Motor neuron (in vitro differentiated cells): Measurements from ENCODE around the gene PRKCE. TPM values are rescaled to one million over a fixed set of nuclear protein-coding genes. Genes with fewer than 3 reads are reported as not detected.

Experiments
- ATAC-seq, 8 experiments: fragments of 200-7000 bp; cut with Tn5 transposase; replicated peaks in 6 of 8; 2 replicates each; pipeline ENCODE4 v1.8.0; 2021; ENCODE audit warnings: mild to moderate bottlenecking in 8 of 8, moderate library complexity in 8 of 8
- H3K27ac ChIP-seq, 2 donors: fragments of 250-450 bp; sonication (Bioruptor Pico); 2 replicates each; pipeline ENCODE4 v1.9.0; 2021; ENCODE audit warnings: antibody characterized with exemption in 2 of 2, mild to moderate bottlenecking in 2 of 2, moderate library complexity in 1 of 2
- H3K4me1 ChIP-seq, 2 donors: fragments of 250-450 bp; sonication (Bioruptor Pico); replicated peaks in 1 of 2; 2 replicates each; pipeline ENCODE4 v1.6.1; 2021; ENCODE audit warnings: antibody characterized with exemption in 2 of 2, mild to moderate bottlenecking in 2 of 2, moderate library complexity in 1 of 2
- H3K4me3 ChIP-seq, 5 donors: fragments of 250-450 bp; sonication (Bioruptor Pico); 2 replicates each; pipeline ENCODE4 v1.9.0; 2021; ENCODE audit warnings: antibody characterized with exemption in 5 of 5, mild to moderate bottlenecking in 5 of 5, moderate library complexity in 4 of 5
- WGBS, 10 experiments: fragments of 450-650 bp; shearing (Covaris generic); methylation state at CpG; one replicate each; pipeline ENCODE4 v1.0.0; 2022; 5-methylcytosine and 5-hydroxymethylcytosine counted together
- in situ Hi-C, 9 experiments: fragments of 400-800 bp; cut with MboI; loops; one replicate each; pipeline ENCODE4 v1.15.0; 2021; ENCODE audit warnings: low sequenced_read_pairs in 9 of 9, low pct_unique_long_range_greater_than_20kb in 2 of 9; ENCODE audit not compliant: unreplicated experiment in 9 of 9
- total RNA-seq, 8 experiments: library from RNA; unstranded; fragments of 300-600 nt; gene quantifications; 2 replicates each; pipeline versions ENCODE4 v1.2.3 to v1.2.4, GENCODE V29; 2022

The PRKCE gene
- total RNA-seq = 10 to 100 TPM in 6 of 8 experiments, 1 to 10 TPM in 2; 7.3 to 23.0 (median 14.7) TPM

DNA sequence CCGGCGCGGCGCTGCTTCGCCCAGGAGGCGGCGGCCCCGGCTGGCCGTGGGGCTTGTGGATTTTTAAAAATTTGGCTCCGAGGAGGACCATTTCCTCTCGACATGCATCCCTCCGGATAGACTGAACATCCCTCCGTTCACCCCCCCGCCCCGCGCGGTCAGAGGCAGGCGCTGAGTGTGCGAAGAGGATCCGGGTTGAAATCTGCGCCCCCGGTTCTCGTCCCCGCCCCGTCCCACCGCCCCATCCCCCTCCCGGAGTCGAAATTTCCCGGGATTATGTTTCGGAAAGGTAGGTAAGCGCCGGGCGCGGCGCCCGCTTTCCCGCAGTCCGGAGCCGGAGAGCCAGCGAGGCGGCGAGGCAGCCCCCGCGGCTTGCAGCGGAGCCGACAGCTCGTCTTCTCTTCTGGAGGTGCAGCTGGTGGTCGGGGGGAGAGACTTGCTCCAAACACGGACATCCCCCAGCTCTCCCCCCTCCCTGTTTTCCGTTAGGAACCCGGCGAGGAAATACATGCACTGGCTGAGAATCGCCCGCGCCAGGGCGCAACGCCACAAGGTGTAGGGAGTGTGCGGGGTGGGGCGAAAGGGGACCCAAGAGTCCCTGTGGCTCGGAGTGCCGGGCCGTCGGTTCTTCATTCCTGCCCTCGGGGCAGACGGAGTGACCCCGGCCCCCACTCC lies at the start of gene PRKCE:
Gene PRKCE (plus strand): TSS at position 261 of the 675 bp plus-strand sequence.
- H3K4me3 ChIP-seq = peak within 1 kb of the TSS; percentile 74 to 91 (median 83)
- peak within 1 kb of the TSS; percentile 35 to 74 for H3K27ac ChIP-seq
- peak; percentile 10 to 38 (median 28) for ATAC-seq
- WGBS, 10 experiments = no CpG with 5 or more reads among the region's 66 CpGs
- peaks cover 16 to 24% of the 10 kb centered on the region in 2 donors for H3K4me1 ChIP-seq
- in situ Hi-C loops = loop anchor here in 1 of 9 experiments (10.0 to 25.0 kb wide), 2 partner anchors 111 to 283 kb away; no protein-coding TSS in a partner anchor

DNA sequence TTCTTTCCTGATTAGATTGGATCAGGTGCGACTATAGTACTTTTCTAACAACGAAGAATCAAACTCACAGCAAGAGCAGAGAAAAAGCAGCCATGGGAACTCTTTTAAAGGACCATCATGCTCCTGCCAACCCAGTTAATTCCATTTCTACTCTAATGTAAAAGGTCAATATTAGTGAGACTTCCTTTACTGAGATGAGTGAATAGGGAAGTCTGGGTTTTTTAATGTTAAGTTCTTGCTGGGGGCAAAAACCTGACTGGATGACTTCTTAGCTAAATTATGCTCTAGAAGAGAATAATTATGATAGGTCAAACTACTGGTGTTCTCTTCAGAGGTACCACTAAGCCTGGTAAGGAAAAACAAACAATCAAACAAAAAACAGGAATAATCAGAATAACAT lies 48.9 kb upstream of the PRKCE start:
- H3K27ac ChIP-seq = no peak overlapping the region
- no peak for ATAC-seq
- no peaks in the 10 kb centered on the region for H3K4me1 ChIP-seq
- in situ Hi-C loops = no loop called here
- WGBS, 10 experiments = 80 to 100% (median 95%) methylated on average over 2 of the region's 2 CpGs; no CpG with 5 or more reads in 3 of the 10 experiments
- no peak overlapping the region for H3K4me3 ChIP-seq

DNA sequence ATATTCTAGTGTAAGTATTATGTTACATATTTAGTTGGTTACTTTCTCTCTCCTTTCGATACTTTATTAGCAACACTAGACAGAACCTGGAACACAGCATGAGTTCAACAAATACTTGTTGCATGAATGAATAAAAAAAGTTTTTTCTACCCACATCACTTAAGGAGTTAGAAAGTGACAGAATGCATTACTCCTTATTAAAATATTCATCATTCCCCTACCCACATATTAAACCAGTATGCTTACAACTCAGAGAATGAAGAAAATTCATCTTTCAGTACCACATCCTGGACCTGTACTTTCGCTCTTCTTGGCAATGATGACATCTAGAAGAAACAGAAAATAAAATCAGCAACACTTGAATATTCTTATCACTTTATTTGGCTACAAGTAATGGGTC lies 46.4 kb upstream of the PRKCE start:
- 80 to 100% (median 97%) methylated on average over 1 to 2 of the region's 2 CpGs; no CpG with 5 or more reads in 2 of the 10 experiments for WGBS, 10 experiments
- no peak for ATAC-seq
- peaks cover 5% of the 10 kb centered on the region in 2 donors for H3K4me1 ChIP-seq
- in situ Hi-C loops = no loop called here
- H3K4me3 ChIP-seq = no peak overlapping the region
- H3K27ac ChIP-seq = no peak overlapping the region

DNA sequence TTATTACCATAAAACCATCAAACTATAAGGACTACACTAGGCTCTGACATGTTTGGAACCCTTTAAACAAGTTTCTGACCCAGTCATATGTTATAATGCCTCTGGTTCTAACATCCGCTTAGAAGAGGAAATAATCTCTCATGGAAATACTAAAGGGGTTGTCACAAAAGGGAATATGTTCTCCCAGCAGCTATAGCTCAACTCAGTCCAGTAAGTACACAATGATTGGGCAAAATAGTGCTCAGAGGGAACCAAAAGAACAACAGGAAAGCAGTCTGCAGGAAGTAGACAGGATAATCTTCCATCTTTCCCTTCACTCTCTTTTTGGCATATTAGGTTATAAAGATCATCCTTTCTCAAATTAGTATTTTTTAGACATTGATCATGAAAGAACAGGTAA lies 44.7 kb upstream of the PRKCE start:
- in situ Hi-C loops = no loop called here
- Histone ChIP-seq H3K4me1 (peaks cover 5 to 9% of the 10 kb centered on the region in 2 donors), H3K27ac (no peak overlapping the region), H3K4me3 (no peak overlapping the region)
- ATAC-seq = no peak
- WGBS, 10 experiments = 67 to 100% (median 100%) methylated on average over 1 of the region's 1 CpG; no CpG with 5 or more reads in 1 of the 10 experiments

DNA sequence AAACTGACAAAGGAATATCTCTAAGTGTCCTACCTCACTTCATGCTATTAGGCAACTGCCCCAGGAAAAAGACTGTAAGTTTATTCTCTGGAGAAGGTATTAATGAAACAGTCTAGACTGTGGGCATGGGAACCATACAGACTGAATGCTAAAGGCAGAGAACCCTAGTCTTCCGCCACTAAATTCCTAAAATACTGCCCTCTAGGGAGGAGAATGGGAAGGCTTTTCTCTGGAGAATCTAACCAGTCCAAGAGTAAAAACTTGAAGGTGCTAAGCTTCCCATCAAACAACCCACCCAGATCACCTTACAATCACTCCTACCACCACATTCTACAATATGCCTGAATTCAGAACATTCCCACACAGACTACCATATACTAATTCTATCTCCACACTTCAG lies 43.8 kb upstream of the PRKCE start:
- ATAC-seq = peak in 1 of 8 experiments; percentile 2
- WGBS, 10 experiments = 20 to 100% (median 68%) methylated on average over 1 of the region's 1 CpG; no CpG with 5 or more reads in 2 of the 10 experiments
- in situ Hi-C loops = no loop called here

DNA sequence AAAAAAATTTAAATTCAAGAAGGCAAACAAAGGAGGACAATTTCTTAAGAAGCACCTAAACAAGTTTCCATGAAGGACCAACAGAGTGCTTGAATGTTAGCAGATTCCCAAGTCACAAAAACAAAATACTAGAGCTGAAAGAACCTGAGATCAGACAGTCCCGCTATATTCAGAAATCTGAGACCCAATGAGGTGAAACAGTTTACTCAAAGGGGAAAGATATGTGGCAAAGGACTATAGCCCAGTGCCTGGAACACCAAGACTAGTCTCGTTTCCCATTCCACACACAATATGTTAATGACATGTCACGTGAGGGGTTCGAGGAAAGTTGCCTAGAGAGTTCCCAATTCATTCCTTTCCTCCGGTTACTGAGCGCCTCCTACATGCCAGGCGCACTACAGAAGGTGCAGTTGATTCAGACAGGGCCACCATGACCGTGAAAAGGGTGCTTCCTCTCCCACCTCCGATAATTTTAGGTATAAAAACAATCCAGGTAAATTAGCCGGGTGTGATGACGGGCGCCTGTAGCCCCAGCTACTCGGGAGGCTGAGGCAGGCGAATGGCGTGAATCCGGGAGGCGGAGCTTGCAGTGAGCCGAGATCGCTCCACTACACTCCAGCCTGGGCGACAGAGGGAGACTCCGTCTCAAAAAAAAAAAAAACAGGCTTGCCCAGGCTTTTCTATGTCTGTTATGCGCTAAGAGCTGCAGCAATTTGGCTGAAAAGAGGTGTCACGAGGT lies 41.0 kb upstream of the PRKCE start:
- in situ Hi-C loops = no loop called here
- 0 to 14% (median 0%) methylated on average over 1 to 14 of the region's 23 CpGs for WGBS, 10 experiments
- peaks cover 5 to 10% of the 10 kb centered on the region in 2 donors for H3K4me1 ChIP-seq
- peak overlapping the region; percentile 41 to 78 (median 67) for H3K4me3 ChIP-seq
- H3K27ac ChIP-seq = peak overlapping the region; percentile 73 to 88
- ATAC-seq = peak; percentile 74 to 84 (median 80)

More for the DNA sequence above, 43.8 kb upstream of the PRKCE start:
- Histone ChIP-seq H3K4me1 (peaks cover 5 to 10% of the 10 kb centered on the region in 2 donors), H3K4me3 (no peak overlapping the region), H3K27ac (no peak overlapping the region)

DNA sequence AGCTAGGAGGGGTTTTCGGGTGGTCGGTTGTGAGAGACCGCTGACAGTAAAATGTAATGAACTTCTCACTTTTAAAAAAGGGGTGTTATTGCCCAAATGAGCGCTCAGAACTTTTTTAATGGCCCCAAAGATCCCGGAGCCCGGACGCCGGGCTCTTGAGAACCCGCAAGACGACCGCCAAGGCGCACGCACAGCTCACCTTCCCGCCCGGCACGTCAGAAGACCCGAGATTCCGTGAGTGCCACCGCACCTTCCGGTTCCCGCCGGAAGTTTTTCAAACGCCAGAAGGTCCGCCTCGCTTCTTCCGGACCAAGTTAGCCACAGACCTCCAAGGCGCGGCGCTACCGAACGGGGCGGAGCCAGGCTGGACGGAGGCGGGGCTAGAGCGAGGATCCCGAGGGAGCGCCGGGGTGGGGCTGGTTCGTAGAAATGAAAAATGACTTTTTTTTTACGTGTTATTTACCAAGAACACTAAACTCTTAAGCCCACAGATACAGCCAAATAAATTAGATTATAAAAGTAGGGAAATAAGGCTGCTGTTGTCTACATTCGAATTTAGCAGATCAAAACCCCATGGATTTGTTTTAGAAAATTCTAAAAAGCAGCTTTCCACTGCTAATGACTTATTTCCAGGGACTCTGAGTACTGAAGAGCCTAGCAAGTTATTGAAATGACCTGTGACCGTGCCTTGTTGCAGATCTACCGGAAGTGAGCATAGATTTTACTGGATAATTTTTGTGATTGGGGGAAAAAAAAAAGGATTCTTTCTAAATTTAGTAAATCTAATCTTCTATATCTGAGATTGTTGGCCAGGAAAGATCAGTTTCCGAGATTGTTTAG lies 40.2 kb upstream of the PRKCE start, which contains the start of gene SRBD1:
Gene SRBD1 (minus strand): TSS at position 248 of the 840 bp plus-strand sequence. CDS start 5,826 bp downstream, outside the sequence.
- in situ Hi-C loops = no loop called here
- Histone ChIP-seq H3K4me1 (peaks cover 5 to 10% of the 10 kb centered on the region in 2 donors), H3K4me3 (peak within 1 kb of the TSS; percentile 41 to 78 (median 67)), H3K27ac (peak within 1 kb of the TSS; percentile 73 to 88)
- ATAC-seq = peak; percentile 83 to 95 (median 93)
- WGBS, 10 experiments = 0 to 50% (median 11%) methylated on average over 1 to 27 of the region's 44 CpGs

DNA sequence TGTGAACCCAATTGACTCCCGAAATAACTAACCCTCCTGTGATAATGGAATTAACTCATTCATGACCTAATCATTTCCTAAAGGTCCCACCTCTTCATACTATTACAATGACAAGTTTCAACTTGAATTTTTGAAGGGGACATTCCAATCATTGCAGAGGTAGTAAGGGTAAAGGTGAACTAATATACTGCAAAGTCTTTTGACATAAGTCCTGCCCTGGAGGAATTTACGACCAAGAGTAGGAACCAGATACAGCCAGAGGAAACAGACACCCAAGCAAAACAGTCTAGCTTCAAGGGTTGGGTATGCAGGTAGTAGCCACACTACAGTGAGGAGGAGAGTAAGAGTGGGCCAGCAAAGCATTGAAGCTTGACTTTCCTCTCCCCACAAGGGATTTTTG lies 39.2 kb upstream of the PRKCE start:
- Histone ChIP-seq H3K4me3 (no peak overlapping the region), H3K27ac (no peak overlapping the region), H3K4me1 (peaks cover 5 to 10% of the 10 kb centered on the region in 2 donors)
- in situ Hi-C loops = no loop called here
- ATAC-seq = no peak
- 50 to 100% (median 87%) methylated on average over 1 to 2 of the region's 2 CpGs; no CpG with 5 or more reads in 2 of the 10 experiments for WGBS, 10 experiments

DNA sequence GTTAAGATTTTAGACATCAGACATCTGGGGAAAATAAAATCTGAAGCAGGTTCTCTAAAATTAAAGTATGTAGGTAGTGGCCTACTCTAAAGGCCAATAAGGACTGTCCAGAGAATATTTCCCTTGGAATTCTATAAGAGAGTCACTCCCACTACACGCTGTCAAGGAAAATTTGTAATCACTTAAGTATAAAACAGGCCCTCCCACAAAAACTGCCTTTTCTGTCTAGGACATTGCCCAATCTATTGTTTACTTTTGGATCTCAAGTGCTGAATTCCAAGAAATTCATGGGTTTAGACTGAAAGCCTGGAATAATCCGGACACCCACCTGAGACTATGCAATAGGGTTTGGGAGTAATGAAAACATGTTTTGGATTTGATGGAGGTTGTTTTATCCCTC lies 38.7 kb upstream of the PRKCE start:
- Histone ChIP-seq H3K4me1 (peaks cover 5 to 10% of the 10 kb centered on the region in 2 donors), H3K4me3 (no peak overlapping the region), H3K27ac (no peak overlapping the region)
- in situ Hi-C loops = no loop called here
- WGBS, 10 experiments = 6 to 100% (median 89%) methylated on average over 1 to 2 of the region's 2 CpGs; no CpG with 5 or more reads in 2 of the 10 experiments
- no peak for ATAC-seq

DNA sequence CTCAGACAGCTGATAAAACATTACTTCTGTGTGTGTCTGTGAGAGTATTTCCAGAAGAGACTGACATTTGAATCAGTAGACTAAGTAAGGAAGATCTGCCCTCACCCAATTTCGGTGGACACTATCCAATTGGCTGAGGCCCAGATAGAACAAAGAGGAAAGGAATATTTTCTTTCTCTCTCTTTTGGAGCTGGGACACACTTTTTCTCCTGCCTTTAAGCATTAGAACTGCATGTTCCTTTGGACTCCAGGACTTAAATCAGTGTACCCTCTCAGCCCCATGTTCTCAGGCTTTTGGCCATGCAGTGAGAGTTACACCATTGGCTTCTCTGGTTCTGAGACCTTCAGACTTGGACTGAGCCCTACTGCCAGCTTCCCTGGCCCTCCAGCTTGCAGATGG lies 37.1 kb upstream of the PRKCE start:
- ATAC-seq = no peak
- in situ Hi-C loops = no loop called here
- H3K27ac ChIP-seq = no peak overlapping the region

DNA sequence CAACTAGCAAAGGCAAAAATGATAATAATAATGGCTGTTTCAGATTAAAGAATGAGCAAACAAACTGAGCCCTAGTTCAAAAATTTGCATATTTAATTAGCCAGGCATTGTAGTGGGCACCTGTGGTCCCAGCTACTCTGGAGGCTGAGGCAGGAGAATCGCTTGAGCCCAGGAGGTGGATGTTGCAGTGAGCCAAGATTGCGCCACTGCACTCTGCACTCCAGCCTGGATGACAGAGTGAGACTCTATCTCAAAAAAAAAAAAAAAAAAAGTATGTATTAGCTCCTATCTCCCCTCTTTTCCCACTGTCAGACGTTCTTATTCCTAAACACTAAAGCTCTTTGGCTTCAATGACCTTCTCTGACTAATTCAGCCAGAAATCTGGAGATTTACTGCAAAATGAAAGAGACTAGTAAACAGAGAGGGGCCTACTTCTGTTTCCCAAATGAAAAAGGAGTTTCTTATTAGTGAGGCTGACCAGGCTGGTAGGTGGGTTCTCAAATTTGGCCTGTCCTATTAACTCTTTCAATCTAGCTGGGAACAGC lies 36.5 kb upstream of the PRKCE start:
- WGBS, 10 experiments = 0 to 100% (median 50%) methylated on average over 1 to 3 of the region's 3 CpGs; no CpG with 5 or more reads in 2 of the 10 experiments
- no peak overlapping the region for H3K27ac ChIP-seq
- no peak overlapping the region for H3K4me3 ChIP-seq
- ATAC-seq = no peak
- in situ Hi-C loops = no loop called here
- H3K4me1 ChIP-seq = peaks cover 2 to 7% of the 10 kb centered on the region in 2 donors

More for the DNA sequence above, 37.1 kb upstream of the PRKCE start:
- Histone ChIP-seq H3K4me1 (peaks cover 5 to 10% of the 10 kb centered on the region in 2 donors), H3K4me3 (no peak overlapping the region)
- 0 to 100% (median 60%) methylated on average over 1 of the region's 1 CpG; no CpG with 5 or more reads in 5 of the 10 experiments for WGBS, 10 experiments

DNA sequence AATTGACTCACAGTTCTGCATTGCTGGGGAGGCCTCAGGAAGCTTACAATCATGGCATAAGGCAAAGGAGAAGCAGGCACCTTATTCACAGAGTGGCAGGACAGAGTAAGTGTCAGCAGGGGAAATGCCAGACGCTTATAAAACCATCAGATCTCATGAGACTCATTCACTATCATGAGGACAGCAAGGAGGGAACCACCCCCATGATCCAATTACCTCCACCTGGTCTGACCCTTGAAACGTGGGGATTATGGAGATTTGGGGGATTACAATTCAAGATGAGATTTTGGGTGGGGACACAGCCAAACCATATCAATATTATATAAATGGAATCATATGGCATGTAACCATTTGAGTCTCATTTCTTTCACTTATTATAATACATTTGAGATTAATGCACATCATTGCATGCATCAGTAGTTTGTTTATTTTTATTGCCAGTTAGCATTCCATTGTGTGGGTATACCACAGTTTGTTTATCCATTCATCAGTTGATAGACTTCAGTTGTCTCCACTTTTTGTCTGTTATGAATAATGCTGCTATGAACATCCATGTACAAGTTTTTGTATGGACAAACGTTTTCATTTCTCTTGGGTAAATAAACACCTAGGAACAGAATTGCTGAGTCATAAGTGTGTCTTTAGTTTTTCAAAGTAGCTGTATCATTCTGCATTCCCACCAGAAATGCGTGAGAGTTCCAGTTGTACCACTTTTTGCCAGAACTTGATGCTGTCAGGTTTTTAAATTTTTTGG lies 34.6 kb upstream of the PRKCE start:
- 0 to 100% (median 58%) methylated on average over 1 to 4 of the region's 4 CpGs for WGBS, 10 experiments
- ATAC-seq = peak in 3 of 8 experiments; percentile 39 to 81 (median 49)
- in situ Hi-C loops = no loop called here

More for the DNA sequence above, 34.6 kb upstream of the PRKCE start:
- Histone ChIP-seq H3K27ac (no peak overlapping the region), H3K4me3 (no peak overlapping the region), H3K4me1 (peaks cover 0 to under 1% of the 10 kb centered on the region in 2 donors)
